K562 (cell line): Measurements from ENCODE around the gene NMT1. TPM values are rescaled to one million over a fixed set of nuclear protein-coding genes. Genes with fewer than 3 reads are reported as not detected.

ENCODE experiments used
- ADNP ChIP-seq: fragments of 200-800 bp; sonication (Bioruptor generic); IDR thresholded peaks from 2 replicates; pipeline ENCODE4 v1.6.1; 2016; ENCODE audit warnings: missing genetic modification characterization, missing compliant biosample characterization
- ARNT ChIP-seq, 2 experiments: fragments of 450-650 bp; IDR thresholded peaks; 2 replicates each; pipeline ENCODE4 v1.6.1; 2016; ENCODE audit warnings: mild to moderate bottlenecking in 1 of 2
- CXXC5 ChIP-seq: fragments of 250-450 bp; sonication (Bioruptor Pico); IDR thresholded peaks from 2 replicates; pipeline ENCODE4 v1.8.0; 2022; ENCODE audit warnings: inconsistent platforms, mild to moderate bottlenecking, moderate library complexity
- HCFC1 ChIP-seq: IDR thresholded peaks from 2 replicates; pipeline ENCODE4 v1.6.1; 2012; ENCODE audit warnings: low read depth, low read length, improper control_type of control experiment
- HDAC1 ChIP-seq, 2 experiments: fragments of 450-650 bp; IDR thresholded peaks; 2 replicates each; pipeline ENCODE4 v1.6.1; 2016 to 2017; ENCODE audit warnings: inconsistent platforms in 1 of 2, mild to moderate bottlenecking in 1 of 2, moderate library complexity in 1 of 2
- HSF4 ChIP-seq: fragments of 250-450 bp; sonication (Bioruptor Pico); IDR thresholded peaks from 2 replicates; pipeline ENCODE4 v2.1.2; 2022; ENCODE audit warnings: mild to moderate bottlenecking, moderate library complexity, borderline replicate concordance
- JUND ChIP-seq, 2 experiments: IDR thresholded peaks; 2 replicates in 1 of 2; 3 replicates in 1 of 2; pipeline ENCODE4 v1.6.1; 2011; ENCODE audit warnings: borderline replicate concordance in 2 of 2, low read depth in 2 of 2, low read length in 2 of 2, improper control_type of control experiment in 1 of 2, missing biosample characterization in 1 of 2, missing genetic modification characterization in 1 of 2, missing genetic modification reagents in 1 of 2
- MCM2 ChIP-seq: fragments of 450-650 bp; IDR thresholded peaks from 2 replicates; pipeline ENCODE4 v1.6.1; 2017; ENCODE audit warnings: low read depth, mild to moderate bottlenecking
- PHF8 ChIP-seq: fragments of 200-600 bp; sonication (generic); IDR thresholded peaks from 2 replicates; pipeline ENCODE4 v1.6.1; 2012; ENCODE audit warnings: mixed run types, mild to moderate bottlenecking, inconsistent platforms, low read length, moderate library complexity, borderline replicate concordance
- PRPF4 ChIP-seq: fragments of 200-400 bp; formaldehyde crosslinking; IDR thresholded peaks from one replicate; pipeline ENCODE4 v1.6.1; 2017; ENCODE audit warnings: low read length, low read depth, mild to moderate bottlenecking; ENCODE audit not compliant: insufficient read depth, poor library complexity, severe bottlenecking
- PTBP1 ChIP-seq: fragments of 200-400 bp; formaldehyde crosslinking; IDR thresholded peaks from 2 replicates; pipeline ENCODE4 v1.6.1; 2017; ENCODE audit warnings: low read depth, low read length
- SMAD1 ChIP-seq: fragments of 150-350 bp; IDR thresholded peaks from 2 replicates; pipeline ENCODE4 v1.6.1; 2014; ENCODE audit warnings: low read length, low read depth; ENCODE audit not compliant: partially characterized antibody
- SMARCE1 ChIP-seq: fragments of 450-650 bp; IDR thresholded peaks from 2 replicates; pipeline ENCODE4 v1.7.1; 2016; ENCODE audit warnings: mild to moderate bottlenecking
- TRIM28 ChIP-seq: fragments of 450-650 bp; IDR thresholded peaks from 2 replicates; pipeline ENCODE4 v1.6.1; 2017
- ZNF124 ChIP-seq: sonication (generic); formaldehyde crosslinking; IDR thresholded peaks from 2 replicates; pipeline ENCODE4 v1.8.1; 2022; ENCODE audit warnings: missing genetic modification reagents
- ZNF146 ChIP-seq: IDR thresholded peaks from one replicate; pipeline ENCODE4 v1.6.1; 2018; ENCODE audit warnings: missing compliant biosample characterization; ENCODE audit not compliant: unreplicated experiment
- ZNF436 ChIP-seq: fragments of 250-450, 450-650 bp; sonication (Bioruptor Pico); formaldehyde crosslinking; IDR thresholded peaks from 2 replicates; pipeline ENCODE4 v1.7.0; 2020; ENCODE audit warnings: mild to moderate bottlenecking
- polyA plus RNA-seq, 8 experiments: library from polyadenylated mRNA; depleted of rRNA in 4 of 8; stranded (reverse) in 5 of 8; unstranded in 3 of 8; fragments of >200 nt; fragmentation: Nextera tagmentation in 2 of 8; fragmentation: Illumina TruSeq in 1 of 8; extraction: Ambion mirVana in 2 of 8; extraction: Trizol in 1 of 8; gene quantifications; 2 replicates each; pipeline versions ENCODE4 v1.2.1 to v1.2.3, GENCODE V29; 2011 to 2014; ENCODE audit warnings: inconsistent platforms in 1 of 8, missing spikeins in 1 of 8
- total RNA-seq, 7 experiments: library from RNA; depleted of rRNA in 6 of 7; stranded (reverse); fragments of >200 nt in 6 of 7; fragmentation: Illumina TruSeq in 2 of 7; extraction: Trizol in 2 of 7; gene quantifications; 2 replicates each; pipeline versions ENCODE4 v1.2.1 to v1.2.3, GENCODE V29; 2011 to 2021; ENCODE audit warnings: low replicate concordance in 1 of 7
- TF ChIP-seq, protein P1 (sequence below): fragments of 250-450 bp; sonication (Bioruptor Pico); IDR thresholded peaks from 2 replicates; pipeline ENCODE4 v1.8.0; 2022; ENCODE audit warnings: inconsistent platforms
- TF ChIP-seq, protein P2 (sequence below): sonication (generic); formaldehyde crosslinking; IDR thresholded peaks from 2 replicates; pipeline ENCODE4 v1.8.0; 2022; ENCODE audit warnings: missing genetic modification reagents, mild to moderate bottlenecking, moderate library complexity, borderline replicate concordance
- TF ChIP-seq, protein P3 (sequence below): fragments of 450-650 bp; IDR thresholded peaks from 2 replicates; pipeline ENCODE4 v1.6.1; 2016; ENCODE audit warnings: mild to moderate bottlenecking
- TF ChIP-seq, protein P4 (sequence below): sonication (generic); formaldehyde crosslinking; IDR thresholded peaks from 2 replicates; pipeline ENCODE4 v1.8.1; 2023; ENCODE audit warnings: mild to moderate bottlenecking, missing genetic modification reagents

NMT1 gene
- total and polyA plus RNA-seq, 9 of the 15 experiments (the other 6 are each of a cell fraction or from before 2014, with no cell fraction given): 86.7 to 569 (median 213) TPM

DNA sequence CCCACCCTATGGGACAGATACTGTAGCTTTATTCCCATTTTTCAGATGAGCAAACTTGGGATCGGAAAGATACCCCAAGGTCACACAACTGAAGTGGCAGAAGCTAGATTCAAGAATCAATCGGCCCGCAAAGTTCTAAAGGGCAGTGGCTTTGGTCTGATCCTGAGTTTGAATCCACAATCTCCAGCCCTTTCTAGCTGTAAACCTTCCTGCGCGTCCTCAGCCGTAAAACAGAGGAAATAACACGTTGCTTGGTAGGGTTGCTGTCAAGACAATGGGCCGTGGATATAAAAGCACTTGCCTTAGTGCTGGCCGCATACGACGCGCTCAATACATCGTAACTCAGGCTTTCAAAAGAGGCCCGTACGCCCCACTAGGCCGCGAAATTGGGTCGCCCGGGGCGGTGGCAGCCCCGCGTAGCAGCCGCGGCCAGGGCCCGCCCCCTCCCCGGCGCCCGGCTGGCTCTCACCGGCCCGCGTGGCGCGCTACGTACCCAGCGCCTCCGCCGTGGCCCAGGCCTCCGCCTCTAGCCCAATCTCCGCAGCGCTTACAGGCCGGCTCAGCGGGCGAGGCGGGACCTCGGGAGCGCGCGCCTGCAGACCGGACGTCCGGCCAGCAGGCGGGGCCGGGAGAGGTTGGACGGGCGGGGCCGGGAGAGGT lies 9.9 kb upstream of the NMT1 start, which contains the start of gene DCAKD (continued):
- TF ChIP-seq, protein P1, sequence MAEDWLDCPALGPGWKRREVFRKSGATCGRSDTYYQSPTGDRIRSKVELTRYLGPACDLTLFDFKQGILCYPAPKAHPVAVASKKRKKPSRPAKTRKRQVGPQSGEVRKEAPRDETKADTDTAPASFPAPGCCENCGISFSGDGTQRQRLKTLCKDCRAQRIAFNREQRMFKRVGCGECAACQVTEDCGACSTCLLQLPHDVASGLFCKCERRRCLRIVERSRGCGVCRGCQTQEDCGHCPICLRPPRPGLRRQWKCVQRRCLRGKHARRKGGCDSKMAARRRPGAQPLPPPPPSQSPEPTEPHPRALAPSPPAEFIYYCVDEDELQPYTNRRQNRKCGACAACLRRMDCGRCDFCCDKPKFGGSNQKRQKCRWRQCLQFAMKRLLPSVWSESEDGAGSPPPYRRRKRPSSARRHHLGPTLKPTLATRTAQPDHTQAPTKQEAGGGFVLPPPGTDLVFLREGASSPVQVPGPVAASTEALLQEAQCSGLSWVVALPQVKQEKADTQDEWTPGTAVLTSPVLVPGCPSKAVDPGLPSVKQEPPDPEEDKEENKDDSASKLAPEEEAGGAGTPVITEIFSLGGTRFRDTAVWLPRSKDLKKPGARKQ (CRISPR knock-in tag): no peak
- TF ChIP-seq MCM2: no peak
- TF ChIP-seq ZNF146 (CRISPR knock-in tag): no peak
- TF ChIP-seq ZNF436 (CRISPR knock-in tag): no peak
- 0 out of 4 replicates have a peak, but pooled peaks of 1 of the 2 experiments have one; percentile 56 for TF ChIP-seq HDAC1 (IDR thresholded peaks at IDR 0.05)
- TF ChIP-seq HCFC1: peak; percentile 57
- TF ChIP-seq PTBP1: no peak
- no peak for TF ChIP-seq ZNF124 (CRISPR knock-in tag)
- no peak for TF ChIP-seq JUND (IDR thresholded peaks at IDR 0.05; ENCODE audit: borderline replicate concordance, low read depth, low read length)
- TF ChIP-seq JUND (tag; IDR thresholded peaks at IDR 0.05; ENCODE audit: borderline replicate concordance, low read depth, low read length): no peak; the same call in 2 of the 3 replicates
- TF ChIP-seq ARNT (IDR thresholded peaks at IDR 0.05): no peak
- peak; percentile 85; the same call in 1 of the 2 replicates for TF ChIP-seq PHF8
- TF ChIP-seq, protein P2, sequence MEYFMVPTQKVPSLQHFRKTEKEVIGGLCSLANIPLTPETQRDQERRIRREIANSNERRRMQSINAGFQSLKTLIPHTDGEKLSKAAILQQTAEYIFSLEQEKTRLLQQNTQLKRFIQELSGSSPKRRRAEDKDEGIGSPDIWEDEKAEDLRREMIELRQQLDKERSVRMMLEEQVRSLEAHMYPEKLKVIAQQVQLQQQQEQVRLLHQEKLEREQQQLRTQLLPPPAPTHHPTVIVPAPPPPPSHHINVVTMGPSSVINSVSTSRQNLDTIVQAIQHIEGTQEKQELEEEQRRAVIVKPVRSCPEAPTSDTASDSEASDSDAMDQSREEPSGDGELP (CRISPR knock-in tag): peak; percentile 40; the same call in 1 of the 2 replicates
- no peak for TF ChIP-seq HSF4 (CRISPR knock-in tag)
- TF ChIP-seq PRPF4: no peak
- peak; percentile 45 for TF ChIP-seq SMAD1
- TF ChIP-seq CXXC5 (CRISPR knock-in tag): peak; percentile 94
- TF ChIP-seq SMARCE1: no peak
- no peak for TF ChIP-seq TRIM28
- peak; percentile 56; the same call in 1 of the 2 replicates for TF ChIP-seq ADNP (tag)
- TF ChIP-seq, protein P3, sequence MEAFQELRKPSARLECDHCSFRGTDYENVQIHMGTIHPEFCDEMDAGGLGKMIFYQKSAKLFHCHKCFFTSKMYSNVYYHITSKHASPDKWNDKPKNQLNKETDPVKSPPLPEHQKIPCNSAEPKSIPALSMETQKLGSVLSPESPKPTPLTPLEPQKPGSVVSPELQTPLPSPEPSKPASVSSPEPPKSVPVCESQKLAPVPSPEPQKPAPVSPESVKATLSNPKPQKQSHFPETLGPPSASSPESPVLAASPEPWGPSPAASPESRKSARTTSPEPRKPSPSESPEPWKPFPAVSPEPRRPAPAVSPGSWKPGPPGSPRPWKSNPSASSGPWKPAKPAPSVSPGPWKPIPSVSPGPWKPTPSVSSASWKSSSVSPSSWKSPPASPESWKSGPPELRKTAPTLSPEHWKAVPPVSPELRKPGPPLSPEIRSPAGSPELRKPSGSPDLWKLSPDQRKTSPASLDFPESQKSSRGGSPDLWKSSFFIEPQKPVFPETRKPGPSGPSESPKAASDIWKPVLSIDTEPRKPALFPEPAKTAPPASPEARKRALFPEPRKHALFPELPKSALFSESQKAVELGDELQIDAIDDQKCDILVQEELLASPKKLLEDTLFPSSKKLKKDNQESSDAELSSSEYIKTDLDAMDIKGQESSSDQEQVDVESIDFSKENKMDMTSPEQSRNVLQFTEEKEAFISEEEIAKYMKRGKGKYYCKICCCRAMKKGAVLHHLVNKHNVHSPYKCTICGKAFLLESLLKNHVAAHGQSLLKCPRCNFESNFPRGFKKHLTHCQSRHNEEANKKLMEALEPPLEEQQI: no peak
- TF ChIP-seq, protein P4, sequence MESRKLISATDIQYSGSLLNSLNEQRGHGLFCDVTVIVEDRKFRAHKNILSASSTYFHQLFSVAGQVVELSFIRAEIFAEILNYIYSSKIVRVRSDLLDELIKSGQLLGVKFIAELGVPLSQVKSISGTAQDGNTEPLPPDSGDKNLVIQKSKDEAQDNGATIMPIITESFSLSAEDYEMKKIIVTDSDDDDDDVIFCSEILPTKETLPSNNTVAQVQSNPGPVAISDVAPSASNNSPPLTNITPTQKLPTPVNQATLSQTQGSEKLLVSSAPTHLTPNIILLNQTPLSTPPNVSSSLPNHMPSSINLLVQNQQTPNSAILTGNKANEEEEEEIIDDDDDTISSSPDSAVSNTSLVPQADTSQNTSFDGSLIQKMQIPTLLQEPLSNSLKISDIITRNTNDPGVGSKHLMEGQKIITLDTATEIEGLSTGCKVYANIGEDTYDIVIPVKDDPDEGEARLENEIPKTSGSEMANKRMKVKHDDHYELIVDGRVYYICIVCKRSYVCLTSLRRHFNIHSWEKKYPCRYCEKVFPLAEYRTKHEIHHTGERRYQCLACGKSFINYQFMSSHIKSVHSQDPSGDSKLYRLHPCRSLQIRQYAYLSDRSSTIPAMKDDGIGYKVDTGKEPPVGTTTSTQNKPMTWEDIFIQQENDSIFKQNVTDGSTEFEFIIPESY (CRISPR knock-in tag): no peak
